ENCODE results near the gene TRRAP.

DNA sequence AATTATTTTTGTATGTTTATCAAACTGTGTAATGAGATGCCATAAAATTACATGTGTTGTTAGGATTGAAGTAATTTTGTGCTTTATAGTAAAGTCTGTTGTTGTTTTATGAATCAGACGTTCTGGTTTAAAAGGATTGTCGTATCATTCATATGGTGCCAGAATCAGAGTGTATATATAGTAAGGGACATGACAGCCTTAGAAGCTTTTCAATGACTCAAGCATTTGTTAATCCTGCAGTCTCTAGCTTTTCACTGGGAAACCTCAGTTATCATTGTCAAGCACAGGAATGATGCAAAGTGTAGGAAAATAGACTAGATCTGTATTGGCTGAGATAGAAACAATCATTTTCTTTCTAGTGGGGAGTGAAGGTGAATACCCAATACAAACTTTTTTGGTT, 57.5 kb downstream of the TRRAP start:
- TF ChIP-seq, protein P1, sequence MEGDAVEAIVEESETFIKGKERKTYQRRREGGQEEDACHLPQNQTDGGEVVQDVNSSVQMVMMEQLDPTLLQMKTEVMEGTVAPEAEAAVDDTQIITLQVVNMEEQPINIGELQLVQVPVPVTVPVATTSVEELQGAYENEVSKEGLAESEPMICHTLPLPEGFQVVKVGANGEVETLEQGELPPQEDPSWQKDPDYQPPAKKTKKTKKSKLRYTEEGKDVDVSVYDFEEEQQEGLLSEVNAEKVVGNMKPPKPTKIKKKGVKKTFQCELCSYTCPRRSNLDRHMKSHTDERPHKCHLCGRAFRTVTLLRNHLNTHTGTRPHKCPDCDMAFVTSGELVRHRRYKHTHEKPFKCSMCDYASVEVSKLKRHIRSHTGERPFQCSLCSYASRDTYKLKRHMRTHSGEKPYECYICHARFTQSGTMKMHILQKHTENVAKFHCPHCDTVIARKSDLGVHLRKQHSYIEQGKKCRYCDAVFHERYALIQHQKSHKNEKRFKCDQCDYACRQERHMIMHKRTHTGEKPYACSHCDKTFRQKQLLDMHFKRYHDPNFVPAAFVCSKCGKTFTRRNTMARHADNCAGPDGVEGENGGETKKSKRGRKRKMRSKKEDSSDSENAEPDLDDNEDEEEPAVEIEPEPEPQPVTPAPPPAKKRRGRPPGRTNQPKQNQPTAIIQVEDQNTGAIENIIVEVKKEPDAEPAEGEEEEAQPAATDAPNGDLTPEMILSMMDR (conservative IDR thresholded peaks at IDR 0.05; ENCODE audit: low read depth, low read length), result no peak
- TF ChIP-seq RFX5 (IDR thresholded peaks at IDR 0.05; ENCODE audit: low read depth, low read length) (no peak), POLR2A (IDR thresholded peaks at IDR 0.05; ENCODE audit: low read depth, low read length) (no peak), SMC3 (IDR thresholded peaks at IDR 0.05; ENCODE audit: low read depth, low read length) (no peak), RAD21 (IDR thresholded peaks at IDR 0.05; ENCODE audit: low read length) (no peak), CEBPB (IDR thresholded peaks at IDR 0.05; ENCODE audit: low read depth, low read length) (no peak), MAFK (IDR thresholded peaks at IDR 0.05; ENCODE audit: low read depth, low read length) (no peak), MXI1 (IDR thresholded peaks at IDR 0.05; ENCODE audit: borderline replicate concordance, low read depth, low read length) (no peak), MAZ (IDR thresholded peaks at IDR 0.05; ENCODE audit: borderline replicate concordance, low read depth, low read length) (no peak), FOS (IDR thresholded peaks at IDR 0.05; ENCODE audit: low read depth, low read length) (no peak), RCOR1 (IDR thresholded peaks at IDR 0.05; ENCODE audit: insufficient replicate concordance, low read length) (no peak), BHLHE40 (IDR thresholded peaks at IDR 0.05; ENCODE audit: low read depth, low read length) (no peak)
- TF ChIP-seq, protein P2, sequence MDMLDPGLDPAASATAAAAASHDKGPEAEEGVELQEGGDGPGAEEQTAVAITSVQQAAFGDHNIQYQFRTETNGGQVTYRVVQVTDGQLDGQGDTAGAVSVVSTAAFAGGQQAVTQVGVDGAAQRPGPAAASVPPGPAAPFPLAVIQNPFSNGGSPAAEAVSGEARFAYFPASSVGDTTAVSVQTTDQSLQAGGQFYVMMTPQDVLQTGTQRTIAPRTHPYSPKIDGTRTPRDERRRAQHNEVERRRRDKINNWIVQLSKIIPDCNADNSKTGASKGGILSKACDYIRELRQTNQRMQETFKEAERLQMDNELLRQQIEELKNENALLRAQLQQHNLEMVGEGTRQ (IDR thresholded peaks at IDR 0.05; ENCODE audit: low read depth, low read length), result no peak
- TF ChIP-seq, protein P3, sequence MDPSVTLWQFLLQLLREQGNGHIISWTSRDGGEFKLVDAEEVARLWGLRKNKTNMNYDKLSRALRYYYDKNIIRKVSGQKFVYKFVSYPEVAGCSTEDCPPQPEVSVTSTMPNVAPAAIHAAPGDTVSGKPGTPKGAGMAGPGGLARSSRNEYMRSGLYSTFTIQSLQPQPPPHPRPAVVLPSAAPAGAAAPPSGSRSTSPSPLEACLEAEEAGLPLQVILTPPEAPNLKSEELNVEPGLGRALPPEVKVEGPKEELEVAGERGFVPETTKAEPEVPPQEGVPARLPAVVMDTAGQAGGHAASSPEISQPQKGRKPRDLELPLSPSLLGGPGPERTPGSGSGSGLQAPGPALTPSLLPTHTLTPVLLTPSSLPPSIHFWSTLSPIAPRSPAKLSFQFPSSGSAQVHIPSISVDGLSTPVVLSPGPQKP (IDR thresholded peaks at IDR 0.05; ENCODE audit: borderline replicate concordance, low read depth, low read length), result no peak
